C4-2B (cell line): ENCODE results near the gene DLG2.

Experiments used
- CTCF ChIP-seq: fragments of 450-650 bp; conservative IDR thresholded peaks from 2 replicates; pipeline ENCODE4 v1.5.1; 2017; ENCODE audit warnings: mild to moderate bottlenecking
- ZFX ChIP-seq: fragments of 450-650 bp; IDR thresholded peaks from 2 replicates; pipeline ENCODE4 v1.6.1; 2017

GRCh38 chr11:83682611-83682973 lies 1944.6 kb downstream of the DLG2 start:
- TF ChIP-seq CTCF: no peak
- TF ChIP-seq ZFX: no peak
